ENCODE data around the gene SMC1A.

- no peak for TF ChIP-seq HDAC2 (IDR thresholded peaks at IDR 0.05; ENCODE audit: borderline replicate concordance in 1 of 2, low read depth in 2 of 2, low read length in 2 of 2)
- TF ChIP-seq SIN3A (conservative IDR thresholded peaks at IDR 0.05 in 1 of 2, IDR thresholded peaks at IDR 0.05 in 1 of 2; ENCODE audit: low read depth in 1 of 2, low read length in 2 of 2), result no peak
- no peak for TF ChIP-seq CTCF (IDR thresholded peaks at IDR 0.05; ENCODE audit: control extremely low read depth in 1 of 3, insufficient read depth in 1 of 3, low read depth in 1 of 3, low read length in 3 of 3)
- no peak for TF ChIP-seq TAF7 (optimal IDR thresholded peaks at IDR 0.05; ENCODE audit: borderline replicate concordance, low read depth, low read length)
- no peak for TF ChIP-seq EP300 (IDR thresholded peaks at IDR 0.05; ENCODE audit: borderline replicate concordance in 1 of 2, low read depth in 2 of 2, low read length in 2 of 2)
These were observed 42.7 kb downstream of the SMC1A start for GRCh38 chrX:53379747-53380146.
